Caco-2 (cell line): ENCODE data around the gene CSPG5. TPM values are rescaled to one million over a fixed set of nuclear protein-coding genes. Genes with fewer than 3 reads are reported as not detected.

Source experiments
- total RNA-seq: library from RNA; stranded (reverse); gene quantifications from 2 replicates; pipeline ENCODE4 v1.2.3, GENCODE V29; 2022

The CSPG5 gene
- total RNA-seq, 1 experiment from 2014 or later: 0.77 TPM

Other genes starting within 250 kb of the CSPG5 start
- 46.8 and 49.6 TPM in 2 replicates for gene PTPN23, start 197.8 kb downstream of the CSPG5 start, total RNA-seq
- 104 and 115 TPM in 2 replicates for gene SCAP, start 102.9 kb downstream of the CSPG5 start, total RNA-seq
- gene ELP6, start 65.2 kb downstream of the CSPG5 start, total RNA-seq: 41.0 and 42.0 TPM in 2 replicates
- gene SMARCC1, start 203.0 kb upstream of the CSPG5 start, total RNA-seq: 128 and 139 TPM in 2 replicates
- gene DHX30, start 224.3 kb upstream of the CSPG5 start, total RNA-seq: 71.8 and 75.7 TPM in 2 replicates